GM06990 (cell line): ENCODE measurements around the gene PLXNB2.
A peak's percentile ranks its signal among the peaks of the same experiment; 100 is the strongest.

ENCODE experiments used
- DNase-seq: peaks from one replicate; pipeline ENCODE4 v3.0.0-alpha.2; 2011; ENCODE audit not compliant: insufficient read length; ENCODE audit errors: extremely low read depth
- H3K27me3 ChIP-seq: replicated peaks from 2 replicates; pipeline ENCODE4 v1.6.0; 2011; ENCODE audit warnings: low read length; ENCODE audit not compliant: control insufficient read depth, insufficient read depth
- H3K36me3 ChIP-seq: 2 replicates; pipeline ENCODE4 v1.5.1; 2011; ENCODE audit warnings: low read length; ENCODE audit not compliant: control insufficient read depth, insufficient read depth
- H3K4me3 ChIP-seq: replicated peaks from 2 replicates; pipeline ENCODE4 v1.5.1; 2011; ENCODE audit warnings: low read depth, mild to moderate bottlenecking, control low read depth, low read length
- TF ChIP-seq, protein P1 (sequence below): IDR thresholded peaks from 2 replicates; pipeline ENCODE4 v1.5.1; 2011; ENCODE audit warnings: low read length, control low read depth, mild to moderate bottlenecking, inconsistent platforms; ENCODE audit not compliant: insufficient read depth, poor library complexity, severe bottlenecking

PLXNB2 gene, protein sequence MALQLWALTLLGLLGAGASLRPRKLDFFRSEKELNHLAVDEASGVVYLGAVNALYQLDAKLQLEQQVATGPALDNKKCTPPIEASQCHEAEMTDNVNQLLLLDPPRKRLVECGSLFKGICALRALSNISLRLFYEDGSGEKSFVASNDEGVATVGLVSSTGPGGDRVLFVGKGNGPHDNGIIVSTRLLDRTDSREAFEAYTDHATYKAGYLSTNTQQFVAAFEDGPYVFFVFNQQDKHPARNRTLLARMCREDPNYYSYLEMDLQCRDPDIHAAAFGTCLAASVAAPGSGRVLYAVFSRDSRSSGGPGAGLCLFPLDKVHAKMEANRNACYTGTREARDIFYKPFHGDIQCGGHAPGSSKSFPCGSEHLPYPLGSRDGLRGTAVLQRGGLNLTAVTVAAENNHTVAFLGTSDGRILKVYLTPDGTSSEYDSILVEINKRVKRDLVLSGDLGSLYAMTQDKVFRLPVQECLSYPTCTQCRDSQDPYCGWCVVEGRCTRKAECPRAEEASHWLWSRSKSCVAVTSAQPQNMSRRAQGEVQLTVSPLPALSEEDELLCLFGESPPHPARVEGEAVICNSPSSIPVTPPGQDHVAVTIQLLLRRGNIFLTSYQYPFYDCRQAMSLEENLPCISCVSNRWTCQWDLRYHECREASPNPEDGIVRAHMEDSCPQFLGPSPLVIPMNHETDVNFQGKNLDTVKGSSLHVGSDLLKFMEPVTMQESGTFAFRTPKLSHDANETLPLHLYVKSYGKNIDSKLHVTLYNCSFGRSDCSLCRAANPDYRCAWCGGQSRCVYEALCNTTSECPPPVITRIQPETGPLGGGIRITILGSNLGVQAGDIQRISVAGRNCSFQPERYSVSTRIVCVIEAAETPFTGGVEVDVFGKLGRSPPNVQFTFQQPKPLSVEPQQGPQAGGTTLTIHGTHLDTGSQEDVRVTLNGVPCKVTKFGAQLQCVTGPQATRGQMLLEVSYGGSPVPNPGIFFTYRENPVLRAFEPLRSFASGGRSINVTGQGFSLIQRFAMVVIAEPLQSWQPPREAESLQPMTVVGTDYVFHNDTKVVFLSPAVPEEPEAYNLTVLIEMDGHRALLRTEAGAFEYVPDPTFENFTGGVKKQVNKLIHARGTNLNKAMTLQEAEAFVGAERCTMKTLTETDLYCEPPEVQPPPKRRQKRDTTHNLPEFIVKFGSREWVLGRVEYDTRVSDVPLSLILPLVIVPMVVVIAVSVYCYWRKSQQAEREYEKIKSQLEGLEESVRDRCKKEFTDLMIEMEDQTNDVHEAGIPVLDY (N-terminal part only)

GRCh38 chr22:50306753-50307749 is at the start of gene PLXNB2:
Gene PLXNB2 (minus strand): TSS chr22:50307646. CDS start chr22:50290584, 17,062 bp downstream.
- TF ChIP-seq, protein P1, sequence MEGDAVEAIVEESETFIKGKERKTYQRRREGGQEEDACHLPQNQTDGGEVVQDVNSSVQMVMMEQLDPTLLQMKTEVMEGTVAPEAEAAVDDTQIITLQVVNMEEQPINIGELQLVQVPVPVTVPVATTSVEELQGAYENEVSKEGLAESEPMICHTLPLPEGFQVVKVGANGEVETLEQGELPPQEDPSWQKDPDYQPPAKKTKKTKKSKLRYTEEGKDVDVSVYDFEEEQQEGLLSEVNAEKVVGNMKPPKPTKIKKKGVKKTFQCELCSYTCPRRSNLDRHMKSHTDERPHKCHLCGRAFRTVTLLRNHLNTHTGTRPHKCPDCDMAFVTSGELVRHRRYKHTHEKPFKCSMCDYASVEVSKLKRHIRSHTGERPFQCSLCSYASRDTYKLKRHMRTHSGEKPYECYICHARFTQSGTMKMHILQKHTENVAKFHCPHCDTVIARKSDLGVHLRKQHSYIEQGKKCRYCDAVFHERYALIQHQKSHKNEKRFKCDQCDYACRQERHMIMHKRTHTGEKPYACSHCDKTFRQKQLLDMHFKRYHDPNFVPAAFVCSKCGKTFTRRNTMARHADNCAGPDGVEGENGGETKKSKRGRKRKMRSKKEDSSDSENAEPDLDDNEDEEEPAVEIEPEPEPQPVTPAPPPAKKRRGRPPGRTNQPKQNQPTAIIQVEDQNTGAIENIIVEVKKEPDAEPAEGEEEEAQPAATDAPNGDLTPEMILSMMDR: no peak
- H3K4me3 ChIP-seq: peak within 1 kb of the TSS; percentile 97

GRCh38 chr22:50357222-50357621 is 49.8 kb upstream of the PLXNB2 start:
- TF ChIP-seq, protein P1: no peak
- no peak for DNase-seq
- Histone ChIP-seq H3K27me3 (no peaks in the 10 kb centered on the region), H3K36me3 (peaks cover 8% of the 10 kb centered on the region), H3K4me3 (no peak overlapping the region)

More at GRCh38 chr22:50306753-50307749, at the start of gene PLXNB2:
- H3K27me3 ChIP-seq: no peaks in the 10 kb centered on the region
- peaks cover 2% of the 10 kb centered on the region for H3K36me3 ChIP-seq
- peak; percentile 87 for DNase-seq

GRCh38 chr22:50356186-50356585 is 48.7 kb upstream of the PLXNB2 start:
- H3K27me3 ChIP-seq: no peaks in the 10 kb centered on the region
- no peak overlapping the region for H3K4me3 ChIP-seq
- no peak for DNase-seq
- H3K36me3 ChIP-seq: peaks cover 4% of the 10 kb centered on the region
- TF ChIP-seq, protein P1: no peak

DNA sequence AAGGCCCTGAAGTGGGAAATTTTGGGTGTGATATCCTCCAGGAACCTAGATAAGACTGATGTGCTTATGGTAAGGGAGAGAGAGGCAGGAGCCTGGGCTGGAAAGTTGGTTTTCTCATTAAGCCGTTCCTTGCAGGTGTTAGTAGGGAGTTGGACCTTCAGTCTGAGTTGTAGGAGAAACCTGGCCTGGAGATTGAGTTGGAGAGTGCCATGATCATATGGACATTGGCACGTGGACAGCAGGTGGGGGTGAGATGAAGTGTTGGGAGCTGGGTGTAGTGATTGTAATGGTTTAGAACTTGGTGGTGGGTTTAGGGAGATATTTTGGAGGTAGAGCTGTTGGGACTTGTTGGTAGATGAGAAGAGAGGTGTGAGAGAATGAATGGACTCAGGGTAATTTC is 40.6 kb upstream of the PLXNB2 start:
- Histone ChIP-seq H3K27me3 (no peaks in the 10 kb centered on the region), H3K36me3 (peaks cover 8% of the 10 kb centered on the region), H3K4me3 (no peak overlapping the region)
- no peak for DNase-seq
- TF ChIP-seq, protein P1: no peak
